Neuronal stem cell (in vitro differentiated cells): ENCODE results near the gene NSG1.
A peak's percentile ranks its signal among the peaks of the same experiment; 100 is the strongest.

Experiments used
- DNase-seq: peaks from one replicate; pipeline ENCODE4 v3.0.0-alpha.2; 2013; ENCODE audit warnings: low spot score
- H2AFZ ChIP-seq: one replicate; pipeline ENCODE4 v1.6.1; 2013; ENCODE audit warnings: mild to moderate bottlenecking, low read length, inconsistent platforms
- H2AK5ac ChIP-seq: 2 replicates; pipeline ENCODE4 v1.6.1; 2013; ENCODE audit warnings: low read depth, mild to moderate bottlenecking, inconsistent platforms, low read length, moderate library complexity, mixed read lengths
- H2BK120ac ChIP-seq: 2 replicates; pipeline ENCODE4 v1.6.1; 2013; ENCODE audit warnings: low read depth, mild to moderate bottlenecking, inconsistent platforms, low read length, moderate library complexity, mixed read lengths
- H2BK12ac ChIP-seq: one replicate; pipeline ENCODE4 v1.6.1; 2013; ENCODE audit warnings: low read length, inconsistent platforms
- H2BK15ac ChIP-seq: 2 replicates; pipeline ENCODE4 v1.6.1; 2013; ENCODE audit warnings: mild to moderate bottlenecking, low read length, inconsistent platforms, mixed read lengths
- H2BK5ac ChIP-seq: one replicate; pipeline ENCODE4 v1.6.1; 2013; ENCODE audit warnings: inconsistent platforms, mild to moderate bottlenecking, low read length, moderate library complexity
- H3K14ac ChIP-seq: one replicate; pipeline ENCODE4 v1.6.1; 2013; ENCODE audit warnings: low read length, inconsistent platforms
- H3K18ac ChIP-seq: 2 replicates; pipeline ENCODE4 v1.6.1; 2013; ENCODE audit warnings: low read length, inconsistent platforms
- H3K23ac ChIP-seq: 2 replicates; pipeline ENCODE4 v1.6.1; 2013; ENCODE audit warnings: low read depth, mild to moderate bottlenecking, mixed read lengths, low read length, inconsistent platforms; ENCODE audit not compliant: poor library complexity
- H3K27ac ChIP-seq: replicated peaks from 3 replicates; pipeline ENCODE4 v1.5.1; 2013; ENCODE audit warnings: low read length, inconsistent platforms
- H3K27me3 ChIP-seq, 3 experiments: 2 replicates each; pipeline ENCODE4 v1.6.1; 2013; ENCODE audit warnings: low read length in 3 of 3, mild to moderate bottlenecking in 2 of 3, inconsistent platforms in 1 of 3, low read depth in 1 of 3, mixed read lengths in 1 of 3, moderate library complexity in 1 of 3; ENCODE audit not compliant: control insufficient read depth in 3 of 3, insufficient read depth in 3 of 3
- H3K36me3 ChIP-seq, 2 donors: replicated peaks in 1 of 2; 2 replicates each; pipeline ENCODE4 v1.6.1; 2013; ENCODE audit warnings: low read length in 2 of 2; ENCODE audit not compliant: control insufficient read depth in 2 of 2, insufficient read depth in 2 of 2
- H3K4ac ChIP-seq: 2 replicates; pipeline ENCODE4 v1.6.1; 2013; ENCODE audit warnings: inconsistent platforms, mild to moderate bottlenecking, low read length, moderate library complexity
- H3K4me1 ChIP-seq, 2 donors: 1 replicate in 1 of 2; 2 replicates in 1 of 2; pipeline ENCODE4 v1.6.1; 2013; ENCODE audit warnings: low read length in 2 of 2, low read depth in 1 of 2; ENCODE audit not compliant: control insufficient read depth in 2 of 2, insufficient read depth in 1 of 2
- H3K4me2 ChIP-seq: one replicate; pipeline ENCODE4 v1.6.1; 2013; ENCODE audit warnings: mild to moderate bottlenecking, low read length, inconsistent platforms; ENCODE audit not compliant: insufficient read depth, poor library complexity, severe bottlenecking
- H3K4me3 ChIP-seq, 2 donors: 2 replicates each; pipeline ENCODE4 v1.5.1; 2013; ENCODE audit warnings: low read length in 2 of 2, mild to moderate bottlenecking in 2 of 2, inconsistent platforms in 1 of 2, moderate library complexity in 1 of 2
- H3K79me1 ChIP-seq: one replicate; pipeline ENCODE4 v1.6.1; 2013; ENCODE audit warnings: low read depth, mild to moderate bottlenecking, inconsistent platforms, low read length, moderate library complexity
- H3K9ac ChIP-seq: one replicate; pipeline ENCODE4 v1.6.1; 2013; ENCODE audit warnings: mild to moderate bottlenecking, low read depth, low read length, inconsistent platforms; ENCODE audit not compliant: poor library complexity
- H3K9me3 ChIP-seq, 2 donors: replicated peaks in 1 of 2; 2 replicates each; pipeline versions ENCODE3 to v1.6.1; 2013; ENCODE audit warnings: low read length in 2 of 2, mild to moderate bottlenecking in 2 of 2, inconsistent platforms in 1 of 2, low read depth in 1 of 2, mixed read lengths in 1 of 2, moderate library complexity in 1 of 2; ENCODE audit not compliant: control insufficient read depth in 2 of 2, insufficient read depth in 1 of 2
- H4K8ac ChIP-seq: one replicate; pipeline ENCODE4 v1.6.1; 2013; ENCODE audit warnings: low read depth, mild to moderate bottlenecking, inconsistent platforms, low read length, moderate library complexity
- H4K91ac ChIP-seq: one replicate; pipeline ENCODE4 v1.6.1; 2013; ENCODE audit warnings: low read length, low read depth, mild to moderate bottlenecking, inconsistent platforms; ENCODE audit not compliant: poor library complexity
- WGBS, 2 donors: extraction: QIAGEN DNeasy Blood & Tissue Kit; methylation state at CpG; one replicate each; pipeline ENCODE4 v1.1.7; 2013; ENCODE audit warnings: missing lambda C conversion rate in 2 of 2, mixed read lengths in 1 of 2; ENCODE audit not compliant: insufficient read length in 2 of 2, insufficient replicate concordance in 1 of 2; ENCODE audit errors: extremely low coverage in 2 of 2; 5-methylcytosine and 5-hydroxymethylcytosine counted together

The NSG1 gene

DNA sequence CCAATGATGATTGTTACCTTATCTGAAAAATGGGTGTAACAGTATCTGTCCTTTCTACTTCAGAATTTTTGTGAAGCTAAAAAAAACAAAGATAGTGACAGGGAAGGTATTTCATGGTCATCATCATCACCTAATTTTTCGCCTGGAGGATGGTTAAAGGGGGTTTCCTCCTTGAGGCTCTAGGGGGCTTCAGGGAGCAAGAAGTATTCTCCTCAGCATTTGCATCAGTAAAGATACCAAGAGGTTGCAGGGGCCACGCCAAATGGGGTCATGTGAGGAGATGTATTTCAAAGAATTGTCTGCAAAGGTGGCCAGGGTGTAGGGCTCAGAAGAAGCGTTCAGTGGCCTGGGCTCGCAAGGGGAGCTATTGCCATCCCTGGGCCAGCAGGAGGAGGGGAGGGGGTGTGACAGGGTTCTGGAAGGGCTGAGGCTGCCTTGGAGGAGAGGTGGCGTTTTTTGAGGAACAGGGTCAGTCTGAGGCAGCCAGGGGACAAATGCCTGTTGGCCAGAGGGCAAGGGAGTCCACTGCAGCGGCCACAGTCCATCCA, 7.3 kb upstream of the NSG1 start:
- peak overlapping the region; percentile 13 for H3K23ac ChIP-seq
- no peak overlapping the region for H4K91ac ChIP-seq
- no CpG with 5 or more reads among the region's 6 CpGs for WGBS, 2 donors
- no peak overlapping the region for H2BK15ac ChIP-seq
- H2AFZ ChIP-seq, result no peak overlapping the region
- no peak overlapping the region for H3K27ac ChIP-seq
- H2BK120ac ChIP-seq, result no peak overlapping the region
- H3K4me3 ChIP-seq, result no peak overlapping the region
- peaks cover 0 to 48% (median 4%) of the 10 kb centered on the region in 3 experiments for H3K27me3 ChIP-seq
- H3K36me3 ChIP-seq, result no peaks in the 10 kb centered on the region
- H3K9ac ChIP-seq, result no peak overlapping the region
- DNase-seq, result no peak
- H3K79me1 ChIP-seq, result no peaks in the 10 kb centered on the region
- H4K8ac ChIP-seq, result no peak overlapping the region
- peak overlapping the region; percentile 49 for H2AK5ac ChIP-seq
- H2BK12ac ChIP-seq, result no peak overlapping the region
- no peak overlapping the region for H3K14ac ChIP-seq
- no peak overlapping the region for H3K4me2 ChIP-seq
- peaks cover 0 to 3% of the 10 kb centered on the region in 2 donors for H3K9me3 ChIP-seq
- peak overlapping the region; percentile 62 for H3K18ac ChIP-seq
- H2BK5ac ChIP-seq, result no peak overlapping the region
- peak overlapping the region; percentile 13 for H3K4ac ChIP-seq
- no peaks in the 10 kb centered on the region for H3K4me1 ChIP-seq

DNA sequence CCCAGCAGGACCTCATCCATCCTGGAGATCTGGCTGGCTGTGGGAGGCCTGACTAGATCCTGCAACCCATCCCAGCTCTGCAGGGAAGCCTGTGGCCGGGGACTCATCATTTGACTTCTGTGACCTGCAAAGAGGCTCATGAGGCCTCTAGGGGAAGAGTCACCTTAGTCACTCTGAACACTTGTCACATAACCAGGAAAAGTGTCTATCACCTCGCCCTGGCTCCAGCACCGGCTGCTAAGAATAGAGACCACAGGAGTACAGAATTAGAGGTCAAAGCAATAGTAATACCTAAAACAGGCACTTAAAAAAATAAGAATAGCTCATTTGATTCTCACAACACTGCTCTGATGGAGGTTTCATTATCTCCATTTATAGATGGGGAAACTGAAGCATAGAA, 3.8 kb upstream of the NSG1 start:
- peak overlapping the region; percentile 82 for H3K14ac ChIP-seq
- no peak for DNase-seq
- no peak overlapping the region for H2AK5ac ChIP-seq
- H3K4me1 ChIP-seq, result peaks cover 8 to 10% of the 10 kb centered on the region in 2 donors
- no peak overlapping the region for H2BK12ac ChIP-seq
- H3K9me3 ChIP-seq, result no peaks in the 10 kb centered on the region
- no peak overlapping the region for H3K4me2 ChIP-seq
- no peak overlapping the region for H3K9ac ChIP-seq
- WGBS, 2 donors, result no CpG with 5 or more reads among the region's 3 CpGs
- H3K27ac ChIP-seq, result no peak overlapping the region
- no peaks in the 10 kb centered on the region for H3K36me3 ChIP-seq
- H2BK5ac ChIP-seq, result no peak overlapping the region
- no peak overlapping the region for H2AFZ ChIP-seq
- no peak overlapping the region for H3K23ac ChIP-seq
- H3K18ac ChIP-seq, result no peak overlapping the region
- no peak overlapping the region for H4K91ac ChIP-seq
- H4K8ac ChIP-seq, result no peak overlapping the region
- H3K4me3 ChIP-seq, result no peak overlapping the region
- H3K27me3 ChIP-seq, result peaks cover 7 to 72% (median 34%) of the 10 kb centered on the region in 3 experiments
- H2BK15ac ChIP-seq, result no peak overlapping the region
- peaks cover 4% of the 10 kb centered on the region for H3K79me1 ChIP-seq
- no peak overlapping the region for H3K4ac ChIP-seq
- H2BK120ac ChIP-seq, result no peak overlapping the region

DNA sequence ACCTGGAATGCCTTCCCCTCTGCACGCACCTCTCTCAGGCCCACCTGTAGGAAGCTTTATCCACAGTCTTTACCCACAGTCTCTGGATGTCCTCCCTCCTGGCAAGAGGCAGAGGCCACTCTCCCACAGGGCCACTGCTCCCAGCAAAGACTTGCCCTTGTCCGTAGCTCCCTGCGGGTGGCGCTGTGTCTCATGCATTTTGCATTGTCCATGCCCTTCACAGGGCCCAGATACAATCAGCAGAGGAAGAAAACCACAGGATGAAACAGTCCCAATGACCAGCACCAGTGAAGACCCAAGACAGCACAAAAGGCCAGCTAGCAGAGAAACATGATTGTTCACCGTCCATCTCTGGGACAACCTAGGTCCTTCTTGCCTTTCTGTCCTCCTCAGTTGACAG, 2.1 kb upstream of the NSG1 start:
- no peak overlapping the region for H2BK5ac ChIP-seq
- H3K9me3 ChIP-seq, result no peaks in the 10 kb centered on the region
- H3K4me3 ChIP-seq, result no peak overlapping the region
- H3K27me3 ChIP-seq, result peaks cover 7 to 90% (median 34%) of the 10 kb centered on the region in 3 experiments
- H3K18ac ChIP-seq, result no peak overlapping the region
- no peak overlapping the region for H3K4me2 ChIP-seq
- peak; percentile 52 for DNase-seq
- no peak overlapping the region for H3K23ac ChIP-seq
- peaks cover 8 to 10% of the 10 kb centered on the region in 2 donors for H3K4me1 ChIP-seq
- no peak overlapping the region for H2AK5ac ChIP-seq
- no peak overlapping the region for H4K8ac ChIP-seq
- H4K91ac ChIP-seq, result no peak overlapping the region
- H2BK120ac ChIP-seq, result no peak overlapping the region
- H3K36me3 ChIP-seq, result peaks cover 0 to 3% of the 10 kb centered on the region in 2 donors
- H3K14ac ChIP-seq, result no peak overlapping the region
- no peak overlapping the region for H2BK15ac ChIP-seq
- H2BK12ac ChIP-seq, result no peak overlapping the region
- H3K9ac ChIP-seq, result no peak overlapping the region
- no CpG with 5 or more reads among the region's 5 CpGs for WGBS, 2 donors
- no peak overlapping the region for H3K4ac ChIP-seq
- H3K27ac ChIP-seq, result no peak overlapping the region
- no peak overlapping the region for H2AFZ ChIP-seq
- H3K79me1 ChIP-seq, result peaks cover 4% of the 10 kb centered on the region

DNA sequence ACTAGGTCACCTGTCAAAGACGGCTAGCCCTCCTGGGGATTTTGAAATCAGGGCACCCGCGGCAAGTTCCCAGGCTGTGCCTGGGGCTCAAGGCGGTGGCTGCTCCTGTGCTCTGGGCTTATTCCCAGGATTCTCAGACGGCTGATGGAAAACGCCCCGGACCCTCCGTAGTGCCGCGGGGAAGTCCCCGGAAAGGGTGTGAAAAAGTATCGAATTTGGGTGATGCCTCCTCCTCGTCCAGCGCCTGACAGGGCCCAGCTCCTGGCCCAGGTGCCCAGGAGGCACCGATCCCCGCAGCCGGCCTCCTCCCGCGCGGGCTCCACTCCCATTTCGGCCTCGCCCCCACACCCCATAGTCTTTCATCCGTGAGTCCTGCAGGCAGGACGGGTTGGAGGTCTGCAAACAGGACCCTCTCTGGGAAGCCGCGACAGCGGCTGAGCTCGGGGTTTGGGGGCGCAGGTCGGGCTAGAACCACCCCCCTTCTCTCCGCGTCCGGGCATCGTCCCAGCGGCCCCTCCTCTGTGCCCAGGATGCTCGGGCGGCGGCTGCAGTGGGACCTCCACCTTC, 1.1 kb upstream of the NSG1 start:
- Histone ChIP-seq H3K9ac (peak overlapping the region; percentile 81), H4K8ac (no peak overlapping the region), H2AK5ac (peak overlapping the region; percentile 74), H3K36me3 (peaks cover 0 to 3% of the 10 kb centered on the region in 2 donors), H3K79me1 (peaks cover 4% of the 10 kb centered on the region), H3K4me3 (peak overlapping the region; percentile 48 to 92), H2BK15ac (peak overlapping the region; percentile 93), H3K14ac (no peak overlapping the region), H3K27me3 (peaks cover 7 to 98% (median 34%) of the 10 kb centered on the region in 3 experiments), H3K4me2 (peak overlapping the region; percentile 96), H2BK12ac (peak overlapping the region; percentile 22), H2BK120ac (no peak overlapping the region), H3K4ac (no peak overlapping the region), H3K9me3 (no peaks in the 10 kb centered on the region), H3K18ac (peak overlapping the region; percentile 96), H4K91ac (no peak overlapping the region), H3K4me1 (peaks cover 8 to 10% of the 10 kb centered on the region in 2 donors), H2BK5ac (peak overlapping the region; percentile 84), H3K23ac (peak overlapping the region; percentile 69), H2AFZ (peak overlapping the region; percentile 94), H3K27ac (no peak overlapping the region)
- WGBS, 2 donors, result no CpG with 5 or more reads among the region's 38 CpGs
- no peak for DNase-seq
